ENCODE data around the gene DYSF. TPM values are rescaled to one million over a fixed set of nuclear protein-coding genes. Genes with fewer than 3 reads are reported as not detected.

The DYSF gene
- polyA plus RNA-seq, 1 donor from 2014 or later, result 0.04 TPM

DNA sequence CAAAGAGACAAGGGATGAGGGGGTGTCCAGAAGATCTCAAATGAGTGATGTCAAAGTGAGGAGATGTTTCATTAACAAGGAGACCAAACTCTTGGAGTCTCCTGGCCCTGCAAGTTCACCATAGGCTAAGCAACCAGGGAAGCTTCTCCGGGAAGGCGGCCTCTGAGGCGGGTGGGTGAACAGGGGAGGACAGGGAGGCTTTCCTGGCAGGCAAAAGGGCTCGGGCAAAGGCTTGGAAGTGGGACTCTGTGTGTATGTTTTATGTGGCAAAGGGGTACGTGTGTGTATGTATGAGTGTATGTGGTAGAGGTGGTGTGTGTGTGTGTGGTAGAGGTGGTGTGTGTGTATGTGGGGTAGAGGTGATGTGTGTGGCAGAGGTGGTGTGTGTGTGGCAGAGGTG lies 163.9 kb downstream of the DYSF start:
- Histone ChIP-seq H3K9me3 (ENCODE audit: low read length) (no peaks in the 10 kb centered on the region), H3K27me3 (ENCODE audit: insufficient read depth, low read depth, low read length) (no peaks in the 10 kb centered on the region), H2AFZ (ENCODE audit: low read depth, low read length) (no peak overlapping the region), H3K4me3 (ENCODE audit: low read length) (no peak overlapping the region), H3K9me2 (ENCODE audit: insufficient read depth, low read length) (no peaks in the 10 kb centered on the region), H3K36me3 (ENCODE audit: insufficient read depth, low read length) (no peaks in the 10 kb centered on the region), H3K4me2 (ENCODE audit: low read length) (no peak overlapping the region), H3F3A (ENCODE audit: insufficient read depth, low read length, poor library complexity, severe bottlenecking) (no peaks in the 10 kb centered on the region), H3K27ac (ENCODE audit: low read length) (no peak overlapping the region), H3K79me2 (replicated peaks; ENCODE audit: insufficient read depth, low read length) (no peaks in the 10 kb centered on the region), H3K9ac (ENCODE audit: low read length) (no peak overlapping the region), H4K20me1 (ENCODE audit: insufficient read depth) (no peaks in the 10 kb centered on the region)
- TF ChIP-seq POLR2AphosphoS5 (IDR thresholded peaks at IDR 0.05) (no peak), RAD21 (conservative IDR thresholded peaks at IDR 0.05) (no peak), EZH2 (IDR thresholded peaks at IDR 0.05; ENCODE audit: borderline replicate concordance, insufficient read depth, low read length, poor library complexity, severe bottlenecking) (no peak), TAF1 (IDR thresholded peaks at IDR 0.05; ENCODE audit: low read depth) (no peak), MXI1 (conservative IDR thresholded peaks at IDR 0.05; ENCODE audit: poor library complexity, severe bottlenecking) (no peak), SMC3 (conservative IDR thresholded peaks at IDR 0.05; ENCODE audit: poor library complexity) (no peak), EP300 (conservative IDR thresholded peaks at IDR 0.05; ENCODE audit: poor library complexity, severe bottlenecking) (no peak)
- TF ChIP-seq, protein P1, sequence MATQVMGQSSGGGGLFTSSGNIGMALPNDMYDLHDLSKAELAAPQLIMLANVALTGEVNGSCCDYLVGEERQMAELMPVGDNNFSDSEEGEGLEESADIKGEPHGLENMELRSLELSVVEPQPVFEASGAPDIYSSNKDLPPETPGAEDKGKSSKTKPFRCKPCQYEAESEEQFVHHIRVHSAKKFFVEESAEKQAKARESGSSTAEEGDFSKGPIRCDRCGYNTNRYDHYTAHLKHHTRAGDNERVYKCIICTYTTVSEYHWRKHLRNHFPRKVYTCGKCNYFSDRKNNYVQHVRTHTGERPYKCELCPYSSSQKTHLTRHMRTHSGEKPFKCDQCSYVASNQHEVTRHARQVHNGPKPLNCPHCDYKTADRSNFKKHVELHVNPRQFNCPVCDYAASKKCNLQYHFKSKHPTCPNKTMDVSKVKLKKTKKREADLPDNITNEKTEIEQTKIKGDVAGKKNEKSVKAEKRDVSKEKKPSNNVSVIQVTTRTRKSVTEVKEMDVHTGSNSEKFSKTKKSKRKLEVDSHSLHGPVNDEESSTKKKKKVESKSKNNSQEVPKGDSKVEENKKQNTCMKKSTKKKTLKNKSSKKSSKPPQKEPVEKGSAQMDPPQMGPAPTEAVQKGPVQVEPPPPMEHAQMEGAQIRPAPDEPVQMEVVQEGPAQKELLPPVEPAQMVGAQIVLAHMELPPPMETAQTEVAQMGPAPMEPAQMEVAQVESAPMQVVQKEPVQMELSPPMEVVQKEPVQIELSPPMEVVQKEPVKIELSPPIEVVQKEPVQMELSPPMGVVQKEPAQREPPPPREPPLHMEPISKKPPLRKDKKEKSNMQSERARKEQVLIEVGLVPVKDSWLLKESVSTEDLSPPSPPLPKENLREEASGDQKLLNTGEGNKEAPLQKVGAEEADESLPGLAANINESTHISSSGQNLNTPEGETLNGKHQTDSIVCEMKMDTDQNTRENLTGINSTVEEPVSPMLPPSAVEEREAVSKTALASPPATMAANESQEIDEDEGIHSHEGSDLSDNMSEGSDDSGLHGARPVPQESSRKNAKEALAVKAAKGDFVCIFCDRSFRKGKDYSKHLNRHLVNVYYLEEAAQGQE (IDR thresholded peaks at IDR 0.05; ENCODE audit: borderline replicate concordance), result no peak
- TF ChIP-seq, protein P2, sequence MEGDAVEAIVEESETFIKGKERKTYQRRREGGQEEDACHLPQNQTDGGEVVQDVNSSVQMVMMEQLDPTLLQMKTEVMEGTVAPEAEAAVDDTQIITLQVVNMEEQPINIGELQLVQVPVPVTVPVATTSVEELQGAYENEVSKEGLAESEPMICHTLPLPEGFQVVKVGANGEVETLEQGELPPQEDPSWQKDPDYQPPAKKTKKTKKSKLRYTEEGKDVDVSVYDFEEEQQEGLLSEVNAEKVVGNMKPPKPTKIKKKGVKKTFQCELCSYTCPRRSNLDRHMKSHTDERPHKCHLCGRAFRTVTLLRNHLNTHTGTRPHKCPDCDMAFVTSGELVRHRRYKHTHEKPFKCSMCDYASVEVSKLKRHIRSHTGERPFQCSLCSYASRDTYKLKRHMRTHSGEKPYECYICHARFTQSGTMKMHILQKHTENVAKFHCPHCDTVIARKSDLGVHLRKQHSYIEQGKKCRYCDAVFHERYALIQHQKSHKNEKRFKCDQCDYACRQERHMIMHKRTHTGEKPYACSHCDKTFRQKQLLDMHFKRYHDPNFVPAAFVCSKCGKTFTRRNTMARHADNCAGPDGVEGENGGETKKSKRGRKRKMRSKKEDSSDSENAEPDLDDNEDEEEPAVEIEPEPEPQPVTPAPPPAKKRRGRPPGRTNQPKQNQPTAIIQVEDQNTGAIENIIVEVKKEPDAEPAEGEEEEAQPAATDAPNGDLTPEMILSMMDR (IDR thresholded peaks at IDR 0.05; ENCODE audit: poor library complexity, severe bottlenecking), result no peak

DNA sequence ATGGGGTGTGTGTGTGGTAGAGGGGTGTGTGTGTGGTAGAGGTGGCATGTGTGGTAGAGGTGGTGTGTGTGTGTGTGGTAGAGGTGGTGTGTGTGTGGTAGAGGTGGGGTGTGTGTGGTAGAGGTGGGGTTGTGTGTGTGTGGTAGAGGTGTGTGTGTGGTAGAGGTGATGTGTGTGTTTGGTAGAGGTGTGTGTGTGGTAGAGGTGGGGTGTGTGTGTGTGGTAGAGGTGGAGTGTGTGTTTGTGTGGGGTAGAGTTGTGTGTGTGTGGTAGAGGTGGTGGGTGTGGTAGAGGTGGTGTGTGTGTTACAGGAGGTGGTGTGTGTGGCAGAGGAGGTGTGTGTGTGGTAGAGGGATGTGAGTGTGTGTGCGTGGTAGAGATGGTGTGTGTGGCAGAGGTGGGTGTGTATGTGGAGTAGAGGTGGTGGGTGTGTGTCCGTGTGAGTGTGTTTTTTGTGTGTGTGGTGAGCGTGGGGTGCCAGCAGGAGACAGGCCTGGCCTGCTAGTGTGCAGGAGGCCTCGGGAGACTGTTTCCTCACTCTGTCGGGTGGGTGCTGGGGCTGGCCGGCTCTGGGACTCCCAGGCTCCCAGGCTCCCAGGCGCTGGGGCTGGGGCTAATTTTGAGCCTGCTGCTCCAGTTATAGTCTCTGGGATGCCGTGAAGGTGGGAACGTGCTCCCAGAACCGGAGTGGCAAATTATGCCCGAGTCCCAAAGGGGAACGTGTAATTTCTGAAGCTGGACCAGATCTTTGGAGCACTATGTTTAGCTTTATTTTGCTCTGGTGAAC lies 165.2 kb downstream of the DYSF start:
- H3K9me3 ChIP-seq (ENCODE audit: low read length), result no peaks in the 10 kb centered on the region
- H3K4me3 ChIP-seq (ENCODE audit: low read length), result no peak overlapping the region
- no peaks in the 10 kb centered on the region for H3K36me3 ChIP-seq (ENCODE audit: insufficient read depth, low read length)
- H4K20me1 ChIP-seq (ENCODE audit: insufficient read depth), result no peaks in the 10 kb centered on the region
- H3F3A ChIP-seq (ENCODE audit: insufficient read depth, low read length, poor library complexity, severe bottlenecking), result no peaks in the 10 kb centered on the region
- no peaks in the 10 kb centered on the region for H3K79me2 ChIP-seq (replicated peaks; ENCODE audit: insufficient read depth, low read length)
- no peak overlapping the region for H3K27ac ChIP-seq (ENCODE audit: low read length)
- no peak overlapping the region for H2AFZ ChIP-seq (ENCODE audit: low read depth, low read length)
- H3K9ac ChIP-seq (ENCODE audit: low read length), result no peak overlapping the region
- H3K4me2 ChIP-seq (ENCODE audit: low read length), result no peak overlapping the region
- TF ChIP-seq, protein P1 (IDR thresholded peaks at IDR 0.05; ENCODE audit: borderline replicate concordance), result no peak
- TF ChIP-seq RAD21 (conservative IDR thresholded peaks at IDR 0.05) (no peak), EZH2 (IDR thresholded peaks at IDR 0.05; ENCODE audit: borderline replicate concordance, insufficient read depth, low read length, poor library complexity, severe bottlenecking) (no peak), TAF1 (IDR thresholded peaks at IDR 0.05; ENCODE audit: low read depth) (no peak), EP300 (conservative IDR thresholded peaks at IDR 0.05; ENCODE audit: poor library complexity, severe bottlenecking) (no peak), SMC3 (conservative IDR thresholded peaks at IDR 0.05; ENCODE audit: poor library complexity) (no peak), POLR2AphosphoS5 (IDR thresholded peaks at IDR 0.05) (no peak), MXI1 (conservative IDR thresholded peaks at IDR 0.05; ENCODE audit: poor library complexity, severe bottlenecking) (no peak)
- TF ChIP-seq, protein P2 (IDR thresholded peaks at IDR 0.05; ENCODE audit: poor library complexity, severe bottlenecking), result no peak
- no peaks in the 10 kb centered on the region for H3K27me3 ChIP-seq (ENCODE audit: insufficient read depth, low read depth, low read length)
- H3K9me2 ChIP-seq (ENCODE audit: insufficient read depth, low read length), result no peaks in the 10 kb centered on the region

Data from neural cell (in vitro differentiated cells).